Parathyroid adenoma (tissue), 2 donors: ENCODE results near the gene FN3K.

Experiments used
- H2AFZ ChIP-seq: fragments of 300-600 bp; sonication (generic); one replicate; pipeline ENCODE4 v1.7.0; 2017; ENCODE audit warnings: antibody characterized with exemption, mild to moderate bottlenecking
- H3K27ac ChIP-seq: fragments of 300-600 bp; sonication (generic); one replicate; pipeline ENCODE4 v1.7.0; 2017
- H3K27me3 ChIP-seq: fragments of 300-600 bp; sonication (generic); one replicate; pipeline ENCODE4 v1.7.0; 2017; ENCODE audit warnings: low read length; ENCODE audit not compliant: control insufficient read depth, insufficient read depth
- H3K36me3 ChIP-seq: fragments of 300-600 bp; sonication (generic); one replicate; pipeline ENCODE4 v1.7.0; 2017; ENCODE audit warnings: low read length; ENCODE audit not compliant: control insufficient read depth, insufficient read depth
- H3K4me1 ChIP-seq: fragments of 300-600 bp; sonication (generic); one replicate; pipeline ENCODE4 v1.7.0; 2017; ENCODE audit warnings: control low read depth
- H3K4me2 ChIP-seq: fragments of 300-600 bp; sonication (generic); one replicate; pipeline ENCODE4 v1.7.0; 2017; ENCODE audit warnings: low read length
- H3K4me3 ChIP-seq: fragments of 300-600 bp; sonication (generic); one replicate; pipeline ENCODE4 v1.7.0; 2017; ENCODE audit warnings: low read depth, low read length
- H3K79me2 ChIP-seq: fragments of 300-600 bp; sonication (generic); one replicate; pipeline ENCODE4 v1.7.0; 2017; ENCODE audit warnings: control low read depth
- H3K9ac ChIP-seq: fragments of 300-600 bp; sonication (generic); one replicate; pipeline ENCODE4 v1.7.0; 2017; ENCODE audit warnings: mild to moderate bottlenecking
- H3K9me3 ChIP-seq: fragments of 300-600 bp; sonication (generic); one replicate; pipeline ENCODE4 v1.7.0; 2017; ENCODE audit warnings: low read length; ENCODE audit not compliant: control insufficient read depth
- CTCF ChIP-seq: fragments of 300-600 bp; sonication (generic); IDR thresholded peaks from one replicate; pipeline ENCODE4 v1.7.0; 2017; ENCODE audit warnings: antibody characterized with exemption, mild to moderate bottlenecking
- donor health status: primary hyperparathyroidism.

The FN3K gene

GRCh38 chr17:82722341-82723013 is 12.9 kb upstream of the FN3K start:
- peaks cover 4% of the 10 kb centered on the region for H3K4me1 ChIP-seq
- H3K79me2 ChIP-seq: no peaks in the 10 kb centered on the region
- no peaks in the 10 kb centered on the region for H3K9me3 ChIP-seq
- no peaks in the 10 kb centered on the region for H3K27me3 ChIP-seq
- H3K4me3 ChIP-seq: no peak overlapping the region
- no peaks in the 10 kb centered on the region for H3K36me3 ChIP-seq
- no peak overlapping the region for H3K9ac ChIP-seq
- H2AFZ ChIP-seq: no peak overlapping the region
- H3K4me2 ChIP-seq: no peak overlapping the region
- no peak for TF ChIP-seq CTCF
- no peak overlapping the region for H3K27ac ChIP-seq

- Histone ChIP-seq H3K9ac (no peak overlapping the region), H3K36me3 (no peaks in the 10 kb centered on the region)
These were observed 12.1 kb upstream of the FN3K start for GRCh38 chr17:82723169-82723807.

GRCh38 chr17:82726427-82726826 is 9.0 kb upstream of the FN3K start:
- H3K9ac ChIP-seq: no peak overlapping the region
- no peak overlapping the region for H3K4me2 ChIP-seq
- H3K9me3 ChIP-seq: no peaks in the 10 kb centered on the region
- no peaks in the 10 kb centered on the region for H3K4me1 ChIP-seq
- H3K36me3 ChIP-seq: no peaks in the 10 kb centered on the region
- H3K27ac ChIP-seq: no peak overlapping the region
- H3K79me2 ChIP-seq: no peaks in the 10 kb centered on the region
- H3K4me3 ChIP-seq: no peak overlapping the region
- H2AFZ ChIP-seq: no peak overlapping the region
- H3K27me3 ChIP-seq: no peaks in the 10 kb centered on the region
- TF ChIP-seq CTCF: no peak

More at GRCh38 chr17:82723169-82723807, 12.1 kb upstream of the FN3K start:
- H3K79me2 ChIP-seq: no peaks in the 10 kb centered on the region
- H3K9me3 ChIP-seq: no peaks in the 10 kb centered on the region
- H3K27ac ChIP-seq: no peak overlapping the region
- no peaks in the 10 kb centered on the region for H3K4me1 ChIP-seq
- no peak overlapping the region for H3K4me2 ChIP-seq
- no peak for TF ChIP-seq CTCF
- H2AFZ ChIP-seq: no peak overlapping the region
- no peak overlapping the region for H3K4me3 ChIP-seq
- H3K27me3 ChIP-seq: no peaks in the 10 kb centered on the region

GRCh38 chr17:82729479-82730260 is 5.7 kb upstream of the FN3K start:
- Histone ChIP-seq H3K36me3 (no peaks in the 10 kb centered on the region), H3K4me3 (no peak overlapping the region), H3K27ac (no peak overlapping the region), H3K79me2 (peaks cover under 1% of the 10 kb centered on the region), H3K4me1 (no peaks in the 10 kb centered on the region), H3K9ac (no peak overlapping the region), H3K27me3 (no peaks in the 10 kb centered on the region), H3K4me2 (no peak overlapping the region), H2AFZ (no peak overlapping the region), H3K9me3 (no peaks in the 10 kb centered on the region)
- no peak for TF ChIP-seq CTCF
